ENCODE results near the gene MET. TPM values are rescaled to one million over a fixed set of nuclear protein-coding genes. Genes with fewer than 3 reads are reported as not detected.
"Not testable (repeated sequence)": the region's sequence is repeated elsewhere in the genome, so short reads cannot be mapped to it uniquely, and the experiment has no call there.

The MET gene
- total RNA-seq, 1 donor from 2014 or later, result 2.2 TPM

GRCh38 chr7:116746388-116746787 is 74.4 kb downstream of the MET start:
- DNase-seq; H3K36me3 Mint-ChIP-seq (ENCODE audit: low read depth); H3K27ac Mint-ChIP-seq; H3K4me3 Mint-ChIP-seq; H3K27me3 Mint-ChIP-seq; H3K4me1 Mint-ChIP-seq; intact Hi-C loops (cut with micrococcal nuclease): not testable (repeated sequence)
- peaks cover 10% of the 10 kb centered on the region for H3K9me3 Mint-ChIP-seq

DNA sequence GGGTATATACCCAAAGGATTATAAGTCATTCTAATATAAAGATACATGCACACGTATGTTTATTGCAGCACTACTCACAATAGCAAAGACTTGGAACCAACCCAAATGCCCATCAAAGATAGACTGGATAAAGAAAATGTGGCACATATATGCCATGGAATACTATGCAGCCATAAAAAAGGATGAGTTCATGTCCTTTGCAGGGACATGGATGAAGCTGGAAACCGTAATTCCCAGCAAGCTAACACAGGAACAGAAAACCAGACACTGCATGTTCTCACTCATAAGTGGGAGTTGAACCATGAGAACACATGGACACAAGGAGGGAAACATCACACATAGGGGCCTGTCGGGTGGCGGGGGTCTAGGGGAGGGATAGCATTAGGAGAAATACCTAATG is 79.1 kb downstream of the MET start:
- DNase-seq; H3K4me3 Mint-ChIP-seq; H3K4me1 Mint-ChIP-seq; intact Hi-C loops (cut with micrococcal nuclease); H3K36me3 Mint-ChIP-seq (ENCODE audit: low read depth); H3K27me3 Mint-ChIP-seq; H3K27ac Mint-ChIP-seq: not testable (repeated sequence)
- H3K9me3 Mint-ChIP-seq, result peaks cover 10% of the 10 kb centered on the region

DNA sequence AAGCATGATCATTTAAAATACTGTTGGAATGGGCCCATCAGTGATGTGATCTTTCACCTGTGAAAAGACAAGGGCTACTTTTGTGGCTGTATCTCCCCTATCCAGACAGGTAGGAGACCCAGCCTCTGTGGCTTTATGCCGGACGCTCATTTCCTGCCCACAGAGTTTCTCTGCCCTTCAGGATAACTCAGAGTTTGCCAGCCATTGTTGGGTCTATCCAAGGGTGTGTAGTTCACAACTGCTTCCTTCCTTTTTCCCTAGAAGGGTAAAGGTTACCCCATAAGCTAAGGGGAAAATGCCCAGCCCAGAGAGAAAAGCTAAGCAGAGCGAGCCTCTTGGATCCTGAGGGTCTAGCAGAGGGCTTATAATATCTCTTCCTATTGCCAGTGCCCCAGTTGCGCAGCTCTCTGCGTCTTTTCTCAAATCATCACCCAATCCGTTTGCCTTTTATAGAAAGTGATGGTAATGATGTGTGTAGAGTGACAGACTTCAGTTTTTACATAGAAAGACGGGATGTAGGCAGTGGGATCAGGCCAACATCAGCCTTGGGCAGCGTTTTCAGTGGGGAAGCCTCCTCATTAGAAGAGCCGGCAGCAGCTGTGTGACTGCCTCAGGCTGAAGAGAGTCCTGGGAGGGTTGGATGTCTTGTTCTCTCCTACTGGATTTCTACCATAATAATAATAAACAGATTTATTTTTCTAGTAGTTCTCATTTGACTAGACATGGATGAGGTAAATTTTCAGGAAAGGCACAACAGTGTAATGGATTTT is 80.5 kb downstream of the MET start:
- no peaks in the 10 kb centered on the region for H3K36me3 Mint-ChIP-seq (ENCODE audit: low read depth)
- H3K27me3 Mint-ChIP-seq, result peaks cover 4% of the 10 kb centered on the region
- no peak overlapping the region for H3K27ac Mint-ChIP-seq
- DNase-seq, result no peak
- peaks cover 10% of the 10 kb centered on the region for H3K9me3 Mint-ChIP-seq
- no peak overlapping the region for H3K4me3 Mint-ChIP-seq
- intact Hi-C loops (cut with micrococcal nuclease), result no loop called here
- H3K4me1 Mint-ChIP-seq, result no peaks in the 10 kb centered on the region

GRCh38 chr7:116753130-116753529 is 81.1 kb downstream of the MET start:
- H3K4me1 Mint-ChIP-seq, result no peaks in the 10 kb centered on the region
- H3K36me3 Mint-ChIP-seq (ENCODE audit: low read depth), result no peaks in the 10 kb centered on the region
- intact Hi-C loops (cut with micrococcal nuclease), result no loop called here
- H3K4me3 Mint-ChIP-seq, result no peak overlapping the region
- H3K9me3 Mint-ChIP-seq, result peaks cover 10% of the 10 kb centered on the region
- no peak for DNase-seq
- H3K27me3 Mint-ChIP-seq, result peaks cover 6% of the 10 kb centered on the region
- H3K27ac Mint-ChIP-seq, result no peak overlapping the region

DNA sequence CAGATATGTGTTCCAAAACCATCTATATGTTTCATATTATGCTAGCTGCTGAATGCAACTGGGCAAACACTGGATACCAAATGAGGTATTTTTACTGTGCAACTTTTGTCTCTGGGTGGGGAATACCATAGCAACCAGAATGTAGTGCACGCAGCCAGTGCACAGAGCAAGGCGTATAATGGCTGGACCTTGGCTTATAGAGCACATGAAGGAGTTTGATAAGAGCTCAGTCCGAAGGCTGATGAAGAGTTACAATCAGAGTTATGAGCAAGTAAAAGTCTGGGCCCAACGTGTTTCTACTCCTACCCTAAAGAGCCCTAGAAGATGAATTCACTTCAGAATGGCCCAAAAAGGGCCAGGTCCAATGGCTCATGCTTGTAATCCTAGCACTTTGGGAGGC is 82.2 kb downstream of the MET start:
- Mint-ChIP-seq H3K27me3 (peaks cover 7% of the 10 kb centered on the region), H3K4me1 (no peaks in the 10 kb centered on the region), H3K27ac (no peak overlapping the region), H3K36me3 (ENCODE audit: low read depth) (no peaks in the 10 kb centered on the region), H3K4me3 (no peak overlapping the region), H3K9me3 (peaks cover 10% of the 10 kb centered on the region)
- no peak for DNase-seq
- intact Hi-C loops (cut with micrococcal nuclease), result no loop called here

DNA sequence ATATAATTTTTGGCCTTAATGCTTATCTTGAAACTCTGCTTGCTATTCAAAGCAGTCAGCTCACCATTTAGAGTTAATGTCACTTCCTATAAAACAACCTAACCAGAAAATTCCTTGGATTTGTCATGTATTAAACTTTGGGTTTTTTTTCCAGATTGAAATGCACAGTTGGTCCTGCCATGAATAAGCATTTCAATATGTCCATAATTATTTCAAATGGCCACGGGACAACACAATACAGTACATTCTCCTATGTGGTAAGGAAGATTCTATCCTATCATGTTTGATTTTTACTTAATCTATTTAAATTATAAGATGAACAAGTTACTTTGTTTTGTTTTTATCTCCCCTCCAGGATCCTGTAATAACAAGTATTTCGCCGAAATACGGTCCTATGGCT is 85.3 kb downstream of the MET start:
- Mint-ChIP-seq H3K27ac (no peak overlapping the region), H3K4me1 (no peaks in the 10 kb centered on the region), H3K9me3 (no peaks in the 10 kb centered on the region), H3K4me3 (no peak overlapping the region), H3K27me3 (peaks cover 8% of the 10 kb centered on the region), H3K36me3 (ENCODE audit: low read depth) (no peaks in the 10 kb centered on the region)
- intact Hi-C loops (cut with micrococcal nuclease), result no loop called here
- no peak for DNase-seq

GRCh38 chr7:116759642-116760041 is 87.6 kb downstream of the MET start:
- DNase-seq; intact Hi-C loops (cut with micrococcal nuclease); H3K4me3 Mint-ChIP-seq; H3K36me3 Mint-ChIP-seq (ENCODE audit: low read depth); H3K27ac Mint-ChIP-seq; H3K4me1 Mint-ChIP-seq; H3K9me3 Mint-ChIP-seq; H3K27me3 Mint-ChIP-seq: not testable (repeated sequence)

DNA sequence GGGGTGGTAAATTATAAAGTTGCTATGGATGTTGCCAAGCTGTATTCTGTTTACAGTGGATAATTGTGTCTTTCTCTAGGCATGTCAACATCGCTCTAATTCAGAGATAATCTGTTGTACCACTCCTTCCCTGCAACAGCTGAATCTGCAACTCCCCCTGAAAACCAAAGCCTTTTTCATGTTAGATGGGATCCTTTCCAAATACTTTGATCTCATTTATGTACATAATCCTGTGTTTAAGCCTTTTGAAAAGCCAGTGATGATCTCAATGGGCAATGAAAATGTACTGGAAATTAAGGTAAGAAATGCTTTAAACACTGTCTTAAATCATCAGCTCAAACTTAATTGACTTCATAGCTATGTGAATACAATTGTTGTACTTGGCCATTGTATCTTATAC is 91.0 kb downstream of the MET start:
- Mint-ChIP-seq H3K4me3 (no peak overlapping the region), H3K36me3 (ENCODE audit: low read depth) (no peaks in the 10 kb centered on the region), H3K27ac (no peak overlapping the region), H3K27me3 (peaks cover 5% of the 10 kb centered on the region), H3K9me3 (no peaks in the 10 kb centered on the region), H3K4me1 (no peaks in the 10 kb centered on the region)
- intact Hi-C loops (cut with micrococcal nuclease), result no loop called here
- no peak for DNase-seq

- no peak overlapping the region for H3K27ac Mint-ChIP-seq
- no peaks in the 10 kb centered on the region for H3K4me1 Mint-ChIP-seq
- H3K9me3 Mint-ChIP-seq, result no peaks in the 10 kb centered on the region
- H3K4me3 Mint-ChIP-seq, result no peak overlapping the region
- H3K36me3 Mint-ChIP-seq (ENCODE audit: low read depth), result no peaks in the 10 kb centered on the region
- intact Hi-C loops (cut with micrococcal nuclease), result no loop called here
- DNase-seq, result no peak
- H3K27me3 Mint-ChIP-seq, result peaks cover 5% of the 10 kb centered on the region
Measured at GRCh38 chr7:116763647-116764046, 91.7 kb downstream of the MET start.

- Mint-ChIP-seq H3K27ac (no peak overlapping the region), H3K4me1 (no peaks in the 10 kb centered on the region), H3K4me3 (no peak overlapping the region), H3K9me3 (no peaks in the 10 kb centered on the region), H3K27me3 (peaks cover 13% of the 10 kb centered on the region), H3K36me3 (ENCODE audit: low read depth) (no peaks in the 10 kb centered on the region)
- DNase-seq, result no peak
- intact Hi-C loops (cut with micrococcal nuclease), result no loop called here
Measured at GRCh38 chr7:116766881-116767280, 94.9 kb downstream of the MET start.

GRCh38 chr7:116769546-116769945 is 97.5 kb downstream of the MET start:
- Mint-ChIP-seq H3K4me3 (no peak overlapping the region), H3K27ac (no peak overlapping the region), H3K36me3 (ENCODE audit: low read depth) (no peaks in the 10 kb centered on the region), H3K4me1 (no peaks in the 10 kb centered on the region), H3K9me3 (no peaks in the 10 kb centered on the region), H3K27me3 (peaks cover 23% of the 10 kb centered on the region)
- intact Hi-C loops (cut with micrococcal nuclease), result no loop called here
- no peak for DNase-seq

GRCh38 chr7:116770941-116771340 is 98.9 kb downstream of the MET start:
- Mint-ChIP-seq H3K27ac (no peak overlapping the region), H3K36me3 (ENCODE audit: low read depth) (no peaks in the 10 kb centered on the region), H3K9me3 (no peaks in the 10 kb centered on the region), H3K4me3 (no peak overlapping the region), H3K4me1 (no peaks in the 10 kb centered on the region), H3K27me3 (peaks cover 25% of the 10 kb centered on the region)
- intact Hi-C loops (cut with micrococcal nuclease), result no loop called here
- DNase-seq, result no peak

DNA sequence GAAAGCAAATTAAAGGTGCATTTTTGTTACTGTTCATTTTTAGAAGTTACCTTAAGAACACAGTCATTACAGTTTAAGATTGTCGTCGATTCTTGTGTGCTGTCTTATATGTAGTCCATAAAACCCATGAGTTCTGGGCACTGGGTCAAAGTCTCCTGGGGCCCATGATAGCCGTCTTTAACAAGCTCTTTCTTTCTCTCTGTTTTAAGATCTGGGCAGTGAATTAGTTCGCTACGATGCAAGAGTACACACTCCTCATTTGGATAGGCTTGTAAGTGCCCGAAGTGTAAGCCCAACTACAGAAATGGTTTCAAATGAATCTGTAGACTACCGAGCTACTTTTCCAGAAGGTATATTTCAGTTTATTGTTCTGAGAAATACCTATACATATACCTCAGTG is 99.6 kb downstream of the MET start:
- peaks cover 25% of the 10 kb centered on the region for H3K27me3 Mint-ChIP-seq
- H3K4me3 Mint-ChIP-seq, result no peak overlapping the region
- no peaks in the 10 kb centered on the region for H3K36me3 Mint-ChIP-seq (ENCODE audit: low read depth)
- H3K27ac Mint-ChIP-seq, result no peak overlapping the region
- intact Hi-C loops (cut with micrococcal nuclease), result no loop called here
- no peaks in the 10 kb centered on the region for H3K9me3 Mint-ChIP-seq
- DNase-seq, result no peak
- H3K4me1 Mint-ChIP-seq, result no peaks in the 10 kb centered on the region

DNA sequence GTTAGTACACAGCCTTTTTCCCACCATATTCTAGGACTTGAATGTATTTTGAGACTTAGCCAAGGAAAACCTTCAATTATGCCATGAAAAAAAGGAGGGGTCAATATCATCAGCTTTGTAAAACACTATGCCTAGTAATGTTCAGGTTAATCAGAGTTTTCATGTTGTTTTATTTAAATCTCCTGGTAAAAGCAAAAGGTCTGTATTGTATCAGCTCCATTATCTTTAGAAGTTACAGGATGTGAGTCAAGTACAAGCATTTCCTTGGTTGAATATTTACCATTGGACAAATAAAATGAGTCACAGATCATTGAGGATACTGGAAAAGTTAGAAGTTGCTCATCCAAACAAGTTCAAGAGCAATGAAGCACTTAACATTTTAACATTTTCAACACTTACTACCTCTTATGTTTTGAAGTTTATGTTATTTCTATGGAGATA is 100.4 kb downstream of the MET start:
- no peak for DNase-seq
- peaks cover 25% of the 10 kb centered on the region for H3K27me3 Mint-ChIP-seq
- intact Hi-C loops (cut with micrococcal nuclease), result no loop called here
- H3K4me3 Mint-ChIP-seq, result no peak overlapping the region
- H3K9me3 Mint-ChIP-seq, result no peaks in the 10 kb centered on the region
- no peak overlapping the region for H3K27ac Mint-ChIP-seq
- H3K4me1 Mint-ChIP-seq, result no peaks in the 10 kb centered on the region
- H3K36me3 Mint-ChIP-seq (ENCODE audit: low read depth), result no peaks in the 10 kb centered on the region
